ENCODE data around the gene C12orf75. TPM values are rescaled to one million over a fixed set of nuclear protein-coding genes. Genes with fewer than 3 reads are reported as not detected.

The C12orf75 gene
- total RNA-seq, 1 experiment from 2014 or later: 46.0 TPM

DNA sequence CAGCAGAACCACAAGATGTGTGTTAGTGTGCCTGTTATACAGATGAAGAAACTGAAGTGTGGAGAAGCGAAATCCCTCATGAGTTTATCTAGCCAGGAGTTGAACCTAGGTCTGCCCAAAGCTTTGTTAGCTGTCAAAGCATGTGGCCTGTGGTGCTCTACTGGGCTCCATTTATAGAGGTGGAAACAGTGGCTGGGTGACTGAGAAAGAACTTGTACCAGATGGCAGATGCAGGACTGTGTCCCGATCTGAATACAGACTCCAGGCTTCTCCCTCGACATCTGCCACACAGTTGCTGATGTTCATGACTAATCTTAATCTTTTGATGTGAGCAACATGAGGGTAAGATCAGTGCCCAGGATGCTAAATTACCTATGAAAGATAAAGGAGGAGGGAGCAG lies 89.1 kb downstream of the C12orf75 start:
- intact Hi-C loops (cut with micrococcal nuclease; ENCODE audit: unreplicated experiment): loop anchor here (1.0 to 10.0 kb wide), 4 partner anchors 285 to 863 kb away; no protein-coding TSS in a partner anchor
- TF ChIP-seq EZH2 (IDR thresholded peaks at IDR 0.05; ENCODE audit: borderline replicate concordance, low read depth, low read length, poor library complexity, severe bottlenecking): no peak
- TF ChIP-seq, protein P1, sequence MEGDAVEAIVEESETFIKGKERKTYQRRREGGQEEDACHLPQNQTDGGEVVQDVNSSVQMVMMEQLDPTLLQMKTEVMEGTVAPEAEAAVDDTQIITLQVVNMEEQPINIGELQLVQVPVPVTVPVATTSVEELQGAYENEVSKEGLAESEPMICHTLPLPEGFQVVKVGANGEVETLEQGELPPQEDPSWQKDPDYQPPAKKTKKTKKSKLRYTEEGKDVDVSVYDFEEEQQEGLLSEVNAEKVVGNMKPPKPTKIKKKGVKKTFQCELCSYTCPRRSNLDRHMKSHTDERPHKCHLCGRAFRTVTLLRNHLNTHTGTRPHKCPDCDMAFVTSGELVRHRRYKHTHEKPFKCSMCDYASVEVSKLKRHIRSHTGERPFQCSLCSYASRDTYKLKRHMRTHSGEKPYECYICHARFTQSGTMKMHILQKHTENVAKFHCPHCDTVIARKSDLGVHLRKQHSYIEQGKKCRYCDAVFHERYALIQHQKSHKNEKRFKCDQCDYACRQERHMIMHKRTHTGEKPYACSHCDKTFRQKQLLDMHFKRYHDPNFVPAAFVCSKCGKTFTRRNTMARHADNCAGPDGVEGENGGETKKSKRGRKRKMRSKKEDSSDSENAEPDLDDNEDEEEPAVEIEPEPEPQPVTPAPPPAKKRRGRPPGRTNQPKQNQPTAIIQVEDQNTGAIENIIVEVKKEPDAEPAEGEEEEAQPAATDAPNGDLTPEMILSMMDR (conservative IDR thresholded peaks at IDR 0.05; ENCODE audit: low read depth, low read length): no peak
- ChIA-PET CTCF (interaction anchor here (1.5 kb wide), 1 partner anchor 729 kb away, joined by 4 read pairs; no protein-coding TSS in a partner anchor), POLR2A (ENCODE audit: low non-redundant PET) (no interaction called here)
- Histone ChIP-seq H3K4me1 (ENCODE audit: insufficient read depth, low read length, poor library complexity, severe bottlenecking) (no peaks in the 10 kb centered on the region), H3K4me3 (ENCODE audit: low read depth, low read length, poor library complexity, severe bottlenecking) (no peak overlapping the region), H3K9me3 (ENCODE audit: low read depth, low read length, poor library complexity, severe bottlenecking) (no peaks in the 10 kb centered on the region), H3K27ac (ENCODE audit: low read depth, low read length, poor library complexity, severe bottlenecking) (no peak overlapping the region), H3K27me3 (replicated peaks; ENCODE audit: insufficient read depth, low read depth, low read length, poor library complexity) (no peaks in the 10 kb centered on the region), H3K36me3 (ENCODE audit: insufficient read depth, low read length, poor library complexity, severe bottlenecking) (no peaks in the 10 kb centered on the region)
- BruUV-seq (replicated peaks): no TSS peak
- DNase-seq (ENCODE audit: low spot score): no peak

DNA sequence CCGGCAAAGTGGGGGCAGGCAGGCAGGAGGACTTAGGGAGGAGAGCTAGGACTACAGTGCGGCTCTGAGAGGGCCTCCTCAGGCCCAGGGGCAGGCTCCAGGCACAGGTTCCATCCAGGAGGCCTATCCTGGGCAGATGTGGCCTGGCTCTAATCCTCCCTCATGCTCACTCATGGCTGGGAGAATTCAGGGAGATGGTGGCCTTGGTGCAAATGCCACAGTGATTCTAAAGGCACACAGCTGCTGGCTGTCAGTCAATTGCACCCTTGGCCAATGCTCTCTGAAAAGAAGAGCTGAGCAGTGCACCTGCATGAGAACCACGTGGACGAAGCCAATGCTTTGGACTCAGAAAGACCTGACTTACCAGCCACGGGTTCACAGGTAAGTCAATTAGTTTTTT lies 89.6 kb downstream of the C12orf75 start:
- TF ChIP-seq, protein P1 (conservative IDR thresholded peaks at IDR 0.05; ENCODE audit: low read depth, low read length): no peak
- no peak for TF ChIP-seq EZH2 (IDR thresholded peaks at IDR 0.05; ENCODE audit: borderline replicate concordance, low read depth, low read length, poor library complexity, severe bottlenecking)
- Histone ChIP-seq H3K4me3 (ENCODE audit: low read depth, low read length, poor library complexity, severe bottlenecking) (no peak overlapping the region), H3K36me3 (ENCODE audit: insufficient read depth, low read length, poor library complexity, severe bottlenecking) (no peaks in the 10 kb centered on the region), H3K4me1 (ENCODE audit: insufficient read depth, low read length, poor library complexity, severe bottlenecking) (no peaks in the 10 kb centered on the region), H3K27ac (ENCODE audit: low read depth, low read length, poor library complexity, severe bottlenecking) (no peak overlapping the region), H3K27me3 (replicated peaks; ENCODE audit: insufficient read depth, low read depth, low read length, poor library complexity) (no peaks in the 10 kb centered on the region), H3K9me3 (ENCODE audit: low read depth, low read length, poor library complexity, severe bottlenecking) (no peaks in the 10 kb centered on the region)
- intact Hi-C loops (cut with micrococcal nuclease; ENCODE audit: unreplicated experiment): loop anchor here (1.0 to 10.0 kb wide), 4 partner anchors 285 to 862 kb away; no protein-coding TSS in a partner anchor
- BruUV-seq (replicated peaks): no TSS peak
- CTCF ChIA-PET: interaction anchor here (0.5 to 1.8 kb wide), 10 partner anchors 10 to 804 kb away, joined by 3 to 14 read pairs (median 4); partner anchors contain the start of gene NUAK1
- POLR2A ChIA-PET (ENCODE audit: low non-redundant PET): interaction anchor here (0.6 kb wide), 1 partner anchor 8 kb away, joined by 5 read pairs; no protein-coding TSS in a partner anchor
- no peak for DNase-seq (ENCODE audit: low spot score)

DNA sequence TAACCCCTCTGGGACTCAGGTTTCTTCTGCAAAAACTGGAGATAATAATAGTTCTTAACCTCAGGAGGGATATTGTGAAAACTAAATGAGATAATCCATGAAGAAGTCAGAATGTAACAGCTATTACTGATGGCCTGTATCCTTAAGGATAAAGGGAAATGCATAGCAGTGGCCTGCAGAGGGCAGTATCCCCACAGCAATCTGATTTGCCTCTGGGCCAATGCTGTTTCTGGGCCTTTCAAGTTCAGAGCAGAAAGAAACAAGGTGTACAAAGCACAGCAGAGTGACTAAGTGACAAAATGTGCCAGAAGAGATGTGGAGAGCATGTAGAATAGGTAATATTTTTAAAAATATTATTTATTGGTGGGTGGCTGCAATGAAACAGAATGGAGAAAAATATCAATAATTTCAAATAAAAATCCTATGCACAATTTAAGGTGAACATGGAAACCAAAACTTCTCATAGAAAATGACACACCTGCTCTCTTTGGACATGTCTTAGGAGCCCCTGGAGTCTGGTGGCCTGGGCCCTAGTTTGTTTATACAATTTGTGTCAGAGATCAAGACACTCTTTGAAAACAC lies 90.3 kb downstream of the C12orf75 start:
- Histone ChIP-seq H3K9me3 (ENCODE audit: low read depth, low read length, poor library complexity, severe bottlenecking) (no peaks in the 10 kb centered on the region), H3K4me3 (ENCODE audit: low read depth, low read length, poor library complexity, severe bottlenecking) (no peak overlapping the region), H3K27ac (ENCODE audit: low read depth, low read length, poor library complexity, severe bottlenecking) (no peak overlapping the region), H3K4me1 (ENCODE audit: insufficient read depth, low read length, poor library complexity, severe bottlenecking) (no peaks in the 10 kb centered on the region), H3K36me3 (ENCODE audit: insufficient read depth, low read length, poor library complexity, severe bottlenecking) (no peaks in the 10 kb centered on the region), H3K27me3 (replicated peaks; ENCODE audit: insufficient read depth, low read depth, low read length, poor library complexity) (no peaks in the 10 kb centered on the region)
- ChIA-PET CTCF (interaction anchor here (0.5 to 1.8 kb wide), 11 partner anchors 9 to 861 kb away, joined by 3 to 14 read pairs (median 4); partner anchors contain the start of gene NUAK1), POLR2A (ENCODE audit: low non-redundant PET) (interaction anchor here (0.6 kb wide), 1 partner anchor 9 kb away, joined by 5 read pairs; no protein-coding TSS in a partner anchor)
- DNase-seq (ENCODE audit: low spot score): peak; percentile 71
- intact Hi-C loops (cut with micrococcal nuclease; ENCODE audit: unreplicated experiment): loop anchor here (1.0 to 10.0 kb wide), 4 partner anchors 284 to 862 kb away; no protein-coding TSS in a partner anchor
- no TSS peak for BruUV-seq (replicated peaks)
- TF ChIP-seq, protein P1 (conservative IDR thresholded peaks at IDR 0.05; ENCODE audit: low read depth, low read length): peak; percentile 89
- no peak for TF ChIP-seq EZH2 (IDR thresholded peaks at IDR 0.05; ENCODE audit: borderline replicate concordance, low read depth, low read length, poor library complexity, severe bottlenecking)

Other genes starting within 250 kb of the C12orf75 start
- gene ALDH1L2, start 246.2 kb upstream of the C12orf75 start, total RNA-seq (2021): 3.4 and 4.9 TPM in 2 replicates
- gene WASHC4, start 223.0 kb upstream of the C12orf75 start, total RNA-seq (2021): 37.0 and 39.1 TPM in 2 replicates
- gene APPL2, start 94.5 kb upstream of the C12orf75 start, total RNA-seq (2021): 26.7 and 33.7 TPM in 2 replicates

Measured in A673 (cell line).